Dermis microvascular lymphatic vessel endothelial cell (primary cell): Measurements from ENCODE around the gene MAP4K4. TPM values are rescaled to one million over a fixed set of nuclear protein-coding genes. Genes with fewer than 3 reads are reported as not detected.

Experiments
- DNase-seq, 2 donors: peaks; one replicate each; pipeline versions ENCODE4 v3.0.0 to v3.0.0-alpha.2; 2010; ENCODE audit warnings: low read depth in 2 of 2
- total RNA-seq: library from RNA; depleted of rRNA; stranded (reverse); fragments of >200 nt; gene quantifications from 2 replicates; pipeline ENCODE4 v1.2.1, GENCODE V29; 2014

MAP4K4 gene
- total RNA-seq, 1 donor from 2014 or later = 126 TPM

- no peak for DNase-seq
Observed at GRCh38 chr2:101692766-101693165, 4.7 kb upstream of the MAP4K4 start.

GRCh38 chr2:101693991-101694588 lies 3.4 kb upstream of the MAP4K4 start:
- no peak for DNase-seq

GRCh38 chr2:101696272-101697123 lies 1.0 kb upstream of the MAP4K4 start:
- DNase-seq = peak in 1 of 2 donors; percentile 25

GRCh38 chr2:101698014-101698843 lies 722 bp downstream of the MAP4K4 start:
- peak in 1 of 2 donors; percentile 72 for DNase-seq

GRCh38 chr2:101698844-101699754 lies 1.6 kb downstream of the MAP4K4 start:
- DNase-seq = peak in 1 of 2 donors; percentile 43

- peak in 1 of 2 donors; percentile 36 for DNase-seq
Observed at GRCh38 chr2:101699755-101700461, 2.4 kb downstream of the MAP4K4 start.

GRCh38 chr2:101704046-101704466 lies 6.5 kb downstream of the MAP4K4 start:
- DNase-seq = peak in 1 of 2 donors; percentile 48

GRCh38 chr2:101704816-101705578 lies 7.5 kb downstream of the MAP4K4 start:
- DNase-seq = peak in 1 of 2 donors; percentile 35

- peak in 1 of 2 donors; percentile 8 for DNase-seq
Observed at GRCh38 chr2:101706121-101706818, 8.8 kb downstream of the MAP4K4 start.

- DNase-seq = peak in 1 of 2 donors; percentile 12
Observed at GRCh38 chr2:101706819-101707177, 9.3 kb downstream of the MAP4K4 start.

- DNase-seq = no peak
Observed at GRCh38 chr2:101710036-101710435, 12.5 kb downstream of the MAP4K4 start.

- no peak for DNase-seq
Observed at GRCh38 chr2:101710471-101711318, 13.2 kb downstream of the MAP4K4 start.

GRCh38 chr2:101714118-101714517 lies 16.6 kb downstream of the MAP4K4 start:
- DNase-seq = no peak

GRCh38 chr2:101717071-101717845 lies 19.8 kb downstream of the MAP4K4 start:
- no peak for DNase-seq

- DNase-seq = no peak
Observed at GRCh38 chr2:101718479-101718878, 21.0 kb downstream of the MAP4K4 start.

- DNase-seq = no peak
Observed at GRCh38 chr2:101718993-101719571, 21.6 kb downstream of the MAP4K4 start.

GRCh38 chr2:101720732-101721131 lies 23.2 kb downstream of the MAP4K4 start:
- DNase-seq = no peak
